Measurements from ENCODE around the gene DMRTB1. TPM values are rescaled to one million over a fixed set of nuclear protein-coding genes. Genes with fewer than 3 reads are reported as not detected.

DMRTB1 gene
- total RNA-seq, 1 experiment from 2014 or later, result not detected

DNA sequence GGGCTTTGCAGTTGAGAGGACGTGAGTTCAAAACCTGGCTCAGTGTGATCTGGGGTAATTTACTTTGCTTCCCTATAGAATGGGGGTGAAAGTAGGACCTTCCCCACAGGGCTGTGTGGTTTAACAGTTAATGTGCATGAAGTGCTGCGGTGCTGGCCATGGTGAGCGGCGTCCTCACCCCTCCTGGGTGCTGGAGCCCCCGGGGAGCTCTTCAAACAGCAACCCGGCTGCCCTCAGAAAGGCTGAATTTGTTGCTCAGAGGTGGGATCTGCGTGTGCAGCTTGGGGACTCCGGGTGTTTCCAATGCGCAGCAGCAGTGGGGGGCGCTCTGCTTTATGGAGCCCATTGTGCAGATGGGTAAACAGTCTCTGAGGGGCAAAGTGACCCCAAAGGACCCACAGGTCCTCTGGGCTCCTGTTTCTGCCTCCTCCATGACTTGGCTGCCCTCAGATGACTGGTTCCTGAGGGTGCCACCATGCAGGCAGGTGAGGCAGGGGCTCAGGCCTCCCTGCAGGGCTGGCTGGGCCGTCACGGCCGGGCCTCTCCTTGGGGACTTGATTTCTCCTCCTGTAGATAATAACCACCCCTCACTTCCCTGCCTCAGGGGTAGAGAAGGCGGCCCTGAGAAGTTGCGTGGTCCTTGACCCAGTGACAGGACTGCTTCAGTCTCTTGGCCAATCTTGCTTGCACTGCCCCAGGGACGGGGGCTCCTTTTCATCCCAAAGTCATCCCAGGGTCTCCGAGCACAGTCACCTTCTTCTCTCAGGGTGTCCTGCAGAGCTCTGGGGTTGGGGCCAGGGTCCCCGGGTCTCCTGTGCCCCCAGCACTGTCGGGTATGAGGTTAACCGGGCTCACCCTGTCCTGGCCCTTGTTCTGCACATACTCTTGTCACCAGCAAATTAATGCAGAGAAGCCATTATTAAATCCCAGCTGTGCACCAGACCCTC lies 40.3 kb downstream of the DMRTB1 start:
- Histone ChIP-seq H3K27ac (ENCODE audit: low read length) (no peak overlapping the region), H3K27me3 (ENCODE audit: control insufficient read depth, insufficient read depth, low read length) (no peaks in the 10 kb centered on the region), H3K4me1 (ENCODE audit: control insufficient read depth, insufficient read depth, low read length) (no peaks in the 10 kb centered on the region), H3K4me3 (ENCODE audit: low read depth in 2 of 2, low read length in 2 of 2) (no peak overlapping the region), H3K9me3 (ENCODE audit: control insufficient read depth, insufficient read depth, low read depth, low read length) (no peaks in the 10 kb centered on the region), H3K36me3 (ENCODE audit: control insufficient read depth, insufficient read depth, low read length) (no peaks in the 10 kb centered on the region)
- ChIA-PET POLR2A (no interaction called here), CTCF (no interaction called here)
- intact Hi-C loops (cut with micrococcal nuclease; ENCODE audit: unreplicated experiment) (no loop called here), in situ Hi-C loops (cut with HindIII; ENCODE audit: low pct_unique_long_range_greater_than_20kb, low sequenced_read_pairs) (no loop called here)
- ATAC-seq (no peak), DNase-seq (ENCODE audit: low read depth, low spot score) (no peak)
- BruUV-seq (replicated peaks), result no TSS peak
- TF ChIP-seq POLR2AphosphoS5 (IDR thresholded peaks at IDR 0.05; ENCODE audit: low read depth, low read length), result no peak
- TF ChIP-seq, protein P1, sequence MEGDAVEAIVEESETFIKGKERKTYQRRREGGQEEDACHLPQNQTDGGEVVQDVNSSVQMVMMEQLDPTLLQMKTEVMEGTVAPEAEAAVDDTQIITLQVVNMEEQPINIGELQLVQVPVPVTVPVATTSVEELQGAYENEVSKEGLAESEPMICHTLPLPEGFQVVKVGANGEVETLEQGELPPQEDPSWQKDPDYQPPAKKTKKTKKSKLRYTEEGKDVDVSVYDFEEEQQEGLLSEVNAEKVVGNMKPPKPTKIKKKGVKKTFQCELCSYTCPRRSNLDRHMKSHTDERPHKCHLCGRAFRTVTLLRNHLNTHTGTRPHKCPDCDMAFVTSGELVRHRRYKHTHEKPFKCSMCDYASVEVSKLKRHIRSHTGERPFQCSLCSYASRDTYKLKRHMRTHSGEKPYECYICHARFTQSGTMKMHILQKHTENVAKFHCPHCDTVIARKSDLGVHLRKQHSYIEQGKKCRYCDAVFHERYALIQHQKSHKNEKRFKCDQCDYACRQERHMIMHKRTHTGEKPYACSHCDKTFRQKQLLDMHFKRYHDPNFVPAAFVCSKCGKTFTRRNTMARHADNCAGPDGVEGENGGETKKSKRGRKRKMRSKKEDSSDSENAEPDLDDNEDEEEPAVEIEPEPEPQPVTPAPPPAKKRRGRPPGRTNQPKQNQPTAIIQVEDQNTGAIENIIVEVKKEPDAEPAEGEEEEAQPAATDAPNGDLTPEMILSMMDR (IDR thresholded peaks at IDR 0.05), result no peak

DNA sequence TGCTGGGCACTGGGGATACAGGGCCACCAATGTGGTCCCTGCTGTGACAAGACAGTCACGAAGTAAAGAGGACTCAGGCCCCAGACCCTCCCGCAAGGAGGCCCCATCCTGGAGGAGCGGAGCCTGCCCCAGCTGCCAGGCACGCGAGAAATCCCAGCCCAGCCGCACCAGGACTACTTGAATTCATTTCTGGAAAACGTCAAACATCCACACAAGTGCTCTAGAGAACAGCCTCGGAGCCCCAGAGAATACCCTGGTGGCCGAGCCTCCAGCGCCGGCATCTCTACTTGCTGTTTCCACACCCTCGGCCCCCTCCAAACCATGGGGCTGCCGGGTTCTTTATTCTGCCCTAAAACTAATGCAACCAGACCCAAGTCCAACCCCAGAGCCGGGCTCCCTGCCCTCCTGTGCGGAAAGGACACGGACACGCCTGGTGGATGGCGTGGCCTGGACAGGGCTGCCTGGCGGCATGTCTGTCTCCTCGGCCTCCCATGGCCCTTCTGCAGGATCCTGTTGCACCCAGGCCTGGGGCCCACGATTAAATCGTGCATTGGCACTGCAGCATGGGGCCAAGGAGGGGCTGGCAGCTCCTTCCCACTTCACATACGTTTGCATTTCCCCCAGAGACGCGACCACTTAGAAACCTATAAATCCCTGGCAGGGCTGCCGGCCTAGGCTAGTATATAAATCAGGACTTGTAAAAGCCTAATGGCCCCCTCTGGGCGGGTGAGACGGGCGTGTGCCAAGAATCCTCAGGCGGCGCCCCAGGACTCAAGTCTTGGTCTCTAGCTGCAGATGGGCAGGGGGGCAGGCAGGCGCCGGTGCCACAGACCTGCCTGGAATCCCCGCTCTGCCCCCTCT lies 41.2 kb downstream of the DMRTB1 start:
- intact Hi-C loops (cut with micrococcal nuclease; ENCODE audit: unreplicated experiment), result no loop called here
- no peaks in the 10 kb centered on the region for H3K36me3 ChIP-seq (ENCODE audit: control insufficient read depth, insufficient read depth, low read length)
- no peak for TF ChIP-seq TCF7L2 (IDR thresholded peaks at IDR 0.05; ENCODE audit: low read depth, low read length)
- no peak for TF ChIP-seq POLR2AphosphoS5 (IDR thresholded peaks at IDR 0.05; ENCODE audit: low read depth, low read length)
- TF ChIP-seq, protein P2, sequence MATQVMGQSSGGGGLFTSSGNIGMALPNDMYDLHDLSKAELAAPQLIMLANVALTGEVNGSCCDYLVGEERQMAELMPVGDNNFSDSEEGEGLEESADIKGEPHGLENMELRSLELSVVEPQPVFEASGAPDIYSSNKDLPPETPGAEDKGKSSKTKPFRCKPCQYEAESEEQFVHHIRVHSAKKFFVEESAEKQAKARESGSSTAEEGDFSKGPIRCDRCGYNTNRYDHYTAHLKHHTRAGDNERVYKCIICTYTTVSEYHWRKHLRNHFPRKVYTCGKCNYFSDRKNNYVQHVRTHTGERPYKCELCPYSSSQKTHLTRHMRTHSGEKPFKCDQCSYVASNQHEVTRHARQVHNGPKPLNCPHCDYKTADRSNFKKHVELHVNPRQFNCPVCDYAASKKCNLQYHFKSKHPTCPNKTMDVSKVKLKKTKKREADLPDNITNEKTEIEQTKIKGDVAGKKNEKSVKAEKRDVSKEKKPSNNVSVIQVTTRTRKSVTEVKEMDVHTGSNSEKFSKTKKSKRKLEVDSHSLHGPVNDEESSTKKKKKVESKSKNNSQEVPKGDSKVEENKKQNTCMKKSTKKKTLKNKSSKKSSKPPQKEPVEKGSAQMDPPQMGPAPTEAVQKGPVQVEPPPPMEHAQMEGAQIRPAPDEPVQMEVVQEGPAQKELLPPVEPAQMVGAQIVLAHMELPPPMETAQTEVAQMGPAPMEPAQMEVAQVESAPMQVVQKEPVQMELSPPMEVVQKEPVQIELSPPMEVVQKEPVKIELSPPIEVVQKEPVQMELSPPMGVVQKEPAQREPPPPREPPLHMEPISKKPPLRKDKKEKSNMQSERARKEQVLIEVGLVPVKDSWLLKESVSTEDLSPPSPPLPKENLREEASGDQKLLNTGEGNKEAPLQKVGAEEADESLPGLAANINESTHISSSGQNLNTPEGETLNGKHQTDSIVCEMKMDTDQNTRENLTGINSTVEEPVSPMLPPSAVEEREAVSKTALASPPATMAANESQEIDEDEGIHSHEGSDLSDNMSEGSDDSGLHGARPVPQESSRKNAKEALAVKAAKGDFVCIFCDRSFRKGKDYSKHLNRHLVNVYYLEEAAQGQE (IDR thresholded peaks at IDR 0.05; ENCODE audit: insufficient read depth in 1 of 2, low read depth in 2 of 2, low read length in 1 of 2), result no peak
- TF ChIP-seq SIN3A (IDR thresholded peaks at IDR 0.05; ENCODE audit: borderline replicate concordance, insufficient read depth, low read depth, low read length), result no peak
- TF ChIP-seq, protein P1 (IDR thresholded peaks at IDR 0.05), result no peak
- ATAC-seq (no peak), DNase-seq (ENCODE audit: low read depth, low spot score) (no peak)
- H3K27me3 ChIP-seq (ENCODE audit: control insufficient read depth, insufficient read depth, low read length), result no peaks in the 10 kb centered on the region
- H3K4me1 ChIP-seq (ENCODE audit: control insufficient read depth, insufficient read depth, low read length), result no peaks in the 10 kb centered on the region
- no peaks in the 10 kb centered on the region for H3K9me3 ChIP-seq (ENCODE audit: control insufficient read depth, insufficient read depth, low read depth, low read length)
- CTCF ChIA-PET, result no interaction called here
- H3K27ac ChIP-seq (ENCODE audit: low read length), result no peak overlapping the region
- in situ Hi-C loops (cut with HindIII; ENCODE audit: low pct_unique_long_range_greater_than_20kb, low sequenced_read_pairs), result no loop called here
- no peak overlapping the region for H3K4me3 ChIP-seq (ENCODE audit: low read depth in 2 of 2, low read length in 2 of 2)
- no TSS peak for BruUV-seq (replicated peaks)
- POLR2A ChIA-PET, result no interaction called here
